Karpas-422 (cell line): ENCODE data around the gene LGI1. TPM values are rescaled to one million over a fixed set of nuclear protein-coding genes. Genes with fewer than 3 reads are reported as not detected.

ENCODE experiments used
- DNase-seq: peaks from one replicate; pipeline ENCODE4 v3.0.0-alpha.2; 2015
- H2AFZ ChIP-seq: fragments of 200-600 bp; sonication (generic); 2 replicates; pipeline ENCODE4 v1.6.1; 2014; ENCODE audit warnings: antibody characterized with exemption, low read length, mixed read lengths
- H3K27ac ChIP-seq: fragments of 200-600 bp; sonication (generic); 2 replicates; pipeline ENCODE4 v1.5.1; 2014; ENCODE audit warnings: mild to moderate bottlenecking, low read length, moderate library complexity
- H3K27me3 ChIP-seq: fragments of 200-600 bp; sonication (generic); 2 replicates; pipeline ENCODE4 v1.6.1; 2014; ENCODE audit warnings: low read length, mixed read lengths
- H3K36me3 ChIP-seq: fragments of 200-600 bp; sonication (generic); 2 replicates; pipeline ENCODE4 v1.6.1; 2014; ENCODE audit warnings: low read length, mixed read lengths; ENCODE audit not compliant: insufficient read depth
- H3K4me1 ChIP-seq: fragments of 200-600 bp; sonication (generic); 2 replicates; pipeline ENCODE4 v1.6.1; 2014; ENCODE audit warnings: mild to moderate bottlenecking, low read length, mixed read lengths
- H3K4me2 ChIP-seq: fragments of 200-600 bp; sonication (generic); 2 replicates; pipeline ENCODE4 v1.6.1; 2014; ENCODE audit warnings: low read length, low read depth, mild to moderate bottlenecking; ENCODE audit not compliant: poor library complexity, severe bottlenecking
- H3K4me3 ChIP-seq: fragments of 200-600 bp; sonication (generic); 2 replicates; pipeline ENCODE4 v1.5.1; 2014; ENCODE audit warnings: mild to moderate bottlenecking, antibody characterized with exemption, low read length, mixed read lengths
- H3K79me2 ChIP-seq: fragments of 200-600 bp; sonication (generic); 2 replicates; pipeline ENCODE4 v1.6.1; 2014; ENCODE audit warnings: mild to moderate bottlenecking, low read length, mixed read lengths
- H3K9ac ChIP-seq: fragments of 200-600 bp; sonication (generic); 2 replicates; pipeline ENCODE4 v1.6.0; 2014; ENCODE audit warnings: low read length
- H3K9me2 ChIP-seq: fragments of 200-600 bp; sonication (generic), shearing (Covaris generic); replicated peaks from 2 replicates; pipeline ENCODE4 v1.6.0; 2014; ENCODE audit warnings: mild to moderate bottlenecking, low read length, moderate library complexity; ENCODE audit not compliant: insufficient read depth
- H3K9me3 ChIP-seq: fragments of 300-700, 200-600 bp; sonication (generic); 2 replicates; pipeline ENCODE4 v1.6.1; 2014; ENCODE audit warnings: low read length, mixed read lengths
- H4K20me1 ChIP-seq: fragments of 200-600 bp; sonication (generic); 2 replicates; pipeline ENCODE4 v1.6.1; 2014; ENCODE audit warnings: mild to moderate bottlenecking, antibody characterized with exemption, low read length, low read depth; ENCODE audit not compliant: insufficient read depth
- total RNA-seq: library from RNA; depleted of rRNA; stranded (reverse); fragments of >200 nt; shearing (Covaris generic); gene quantifications from 2 replicates; pipeline ENCODE4 v1.2.3, GENCODE V29; 2014; ENCODE audit warnings: low replicate concordance

Gene LGI1
- total RNA-seq, 1 experiment from 2014 or later = not detected

GRCh38 chr10:93797825-93798224 lies 40.1 kb downstream of the LGI1 start:
- Histone ChIP-seq H3K9me2 (no peaks in the 10 kb centered on the region), H3K79me2 (no peaks in the 10 kb centered on the region), H2AFZ (no peak overlapping the region), H3K4me1 (no peaks in the 10 kb centered on the region), H3K27ac (no peak overlapping the region), H3K9ac (no peak overlapping the region), H3K9me3 (no peaks in the 10 kb centered on the region), H3K36me3 (no peaks in the 10 kb centered on the region), H3K4me3 (no peak overlapping the region), H3K27me3 (no peaks in the 10 kb centered on the region), H4K20me1 (no peaks in the 10 kb centered on the region), H3K4me2 (no peak overlapping the region)
- DNase-seq = no peak

GRCh38 chr10:93799155-93799708 lies 41.5 kb downstream of the LGI1 start:
- Histone ChIP-seq H3K27ac (no peak overlapping the region), H3K4me3 (no peak overlapping the region), H4K20me1 (no peaks in the 10 kb centered on the region), H3K9ac (no peak overlapping the region), H3K36me3 (no peaks in the 10 kb centered on the region), H3K4me2 (no peak overlapping the region), H3K9me2 (no peaks in the 10 kb centered on the region), H3K4me1 (no peaks in the 10 kb centered on the region), H3K79me2 (no peaks in the 10 kb centered on the region), H3K27me3 (no peaks in the 10 kb centered on the region), H2AFZ (no peak overlapping the region), H3K9me3 (no peaks in the 10 kb centered on the region)
- no peak for DNase-seq

GRCh38 chr10:93804200-93804599 lies 46.5 kb downstream of the LGI1 start:
- Histone ChIP-seq H3K9ac (no peak overlapping the region), H3K9me3 (no peaks in the 10 kb centered on the region), H3K27ac (no peak overlapping the region), H4K20me1 (no peaks in the 10 kb centered on the region), H3K36me3 (no peaks in the 10 kb centered on the region), H2AFZ (no peak overlapping the region), H3K9me2 (no peaks in the 10 kb centered on the region), H3K79me2 (no peaks in the 10 kb centered on the region), H3K4me1 (no peaks in the 10 kb centered on the region), H3K27me3 (no peaks in the 10 kb centered on the region), H3K4me3 (no peak overlapping the region), H3K4me2 (no peak overlapping the region)
- no peak for DNase-seq

- Histone ChIP-seq H3K4me3 (no peak overlapping the region), H3K27me3 (no peaks in the 10 kb centered on the region), H3K79me2 (no peaks in the 10 kb centered on the region), H2AFZ (no peak overlapping the region), H3K9ac (no peak overlapping the region), H3K4me1 (no peaks in the 10 kb centered on the region), H3K27ac (no peak overlapping the region), H3K36me3 (no peaks in the 10 kb centered on the region), H3K9me2 (no peaks in the 10 kb centered on the region), H3K4me2 (no peak overlapping the region), H4K20me1 (no peaks in the 10 kb centered on the region), H3K9me3 (no peaks in the 10 kb centered on the region)
- DNase-seq = no peak
Measured at GRCh38 chr10:93806903-93807302, 49.2 kb downstream of the LGI1 start.

GRCh38 chr10:93807371-93807770 lies 49.6 kb downstream of the LGI1 start:
- Histone ChIP-seq H3K9me2 (no peaks in the 10 kb centered on the region), H3K36me3 (no peaks in the 10 kb centered on the region), H3K27me3 (no peaks in the 10 kb centered on the region), H3K4me1 (no peaks in the 10 kb centered on the region), H3K27ac (no peak overlapping the region), H3K4me2 (no peak overlapping the region), H2AFZ (no peak overlapping the region), H3K79me2 (no peaks in the 10 kb centered on the region), H4K20me1 (no peaks in the 10 kb centered on the region), H3K9ac (no peak overlapping the region), H3K4me3 (no peak overlapping the region), H3K9me3 (no peaks in the 10 kb centered on the region)
- no peak for DNase-seq

- no peak overlapping the region for H3K4me3 ChIP-seq
- H3K9ac ChIP-seq = no peak overlapping the region
- no peaks in the 10 kb centered on the region for H3K79me2 ChIP-seq
- no peak overlapping the region for H3K4me2 ChIP-seq
- no peak overlapping the region for H2AFZ ChIP-seq
- H3K27me3 ChIP-seq = no peaks in the 10 kb centered on the region
- no peaks in the 10 kb centered on the region for H3K4me1 ChIP-seq
- no peak for DNase-seq
- H3K27ac ChIP-seq = no peak overlapping the region
- no peaks in the 10 kb centered on the region for H3K9me2 ChIP-seq
- H4K20me1 ChIP-seq = no peaks in the 10 kb centered on the region
- H3K36me3 ChIP-seq = no peaks in the 10 kb centered on the region
- no peaks in the 10 kb centered on the region for H3K9me3 ChIP-seq
Measured at GRCh38 chr10:93812659-93813338, 55.1 kb downstream of the LGI1 start.

- peak overlapping the region; percentile 14; the same call in 1 of the 2 replicates for H2AFZ ChIP-seq
- H3K36me3 ChIP-seq = no peaks in the 10 kb centered on the region
- no peak overlapping the region for H3K4me2 ChIP-seq
Measured at GRCh38 chr10:93813507-93814465, 56.0 kb downstream of the LGI1 start.

More at GRCh38 chr10:93813507-93814465, 56.0 kb downstream of the LGI1 start:
- H3K27me3 ChIP-seq = no peaks in the 10 kb centered on the region
- no peak overlapping the region for H3K4me3 ChIP-seq
- H3K9me2 ChIP-seq = no peaks in the 10 kb centered on the region
- DNase-seq = peak; percentile 72
- H3K79me2 ChIP-seq = no peaks in the 10 kb centered on the region
- H3K9me3 ChIP-seq = no peaks in the 10 kb centered on the region
- H4K20me1 ChIP-seq = no peaks in the 10 kb centered on the region
- H3K9ac ChIP-seq = no peak overlapping the region
- H3K27ac ChIP-seq = no peak overlapping the region
- H3K4me1 ChIP-seq = no peaks in the 10 kb centered on the region
